SK-N-MC (cell line): ENCODE data around the gene TTC22.

Experiments used
- DNase-seq: peaks from one replicate; pipeline ENCODE4 v3.0.0-alpha.2; 2011; ENCODE audit warnings: low read depth, low spot score
- H3K27ac ChIP-seq: fragments of 200-600 bp; sonication (generic); 2 replicates; pipeline ENCODE4 v1.5.1; 2016; ENCODE audit warnings: mixed run types
- H3K36me3 ChIP-seq: fragments of 200-600 bp; sonication (generic); 2 replicates; pipeline ENCODE4 v1.6.1; 2017; ENCODE audit warnings: antibody characterized with exemption, low read length, mixed read lengths; ENCODE audit not compliant: insufficient read depth
- H3K4me3 ChIP-seq: fragments of 200-600 bp; sonication (generic); 2 replicates; pipeline ENCODE4 v1.5.1; 2016
- H3K9ac ChIP-seq: fragments of 200-600 bp; sonication (generic); 2 replicates; pipeline ENCODE4 v1.8.0; 2017; ENCODE audit warnings: mixed run types, mixed read lengths; ENCODE audit not compliant: insufficient read length
- H3K9me3 ChIP-seq: fragments of 200-600 bp; sonication (generic); 2 replicates; pipeline ENCODE4 v1.6.1; 2017; ENCODE audit warnings: low read depth, mild to moderate bottlenecking, antibody characterized with exemption, low read length, moderate library complexity, mixed read lengths
- EZH2 ChIP-seq: fragments of 200-600 bp; sonication (generic); IDR thresholded peaks from one replicate; pipeline ENCODE4 v1.6.1; 2017; ENCODE audit warnings: antibody characterized with exemption
- FOXP2 ChIP-seq: optimal IDR thresholded peaks from 2 replicates; pipeline ENCODE3; 2011; ENCODE audit warnings: mild to moderate bottlenecking, moderate library complexity; ENCODE audit not compliant: insufficient read depth; ENCODE audit errors: extremely low read length, control extremely low read depth
- POLR2AphosphoS5 ChIP-seq: IDR thresholded peaks from 2 replicates; pipeline ENCODE4 v1.6.1; 2012; ENCODE audit warnings: mild to moderate bottlenecking, low read depth, low read length, borderline replicate concordance

TTC22 gene

DNA sequence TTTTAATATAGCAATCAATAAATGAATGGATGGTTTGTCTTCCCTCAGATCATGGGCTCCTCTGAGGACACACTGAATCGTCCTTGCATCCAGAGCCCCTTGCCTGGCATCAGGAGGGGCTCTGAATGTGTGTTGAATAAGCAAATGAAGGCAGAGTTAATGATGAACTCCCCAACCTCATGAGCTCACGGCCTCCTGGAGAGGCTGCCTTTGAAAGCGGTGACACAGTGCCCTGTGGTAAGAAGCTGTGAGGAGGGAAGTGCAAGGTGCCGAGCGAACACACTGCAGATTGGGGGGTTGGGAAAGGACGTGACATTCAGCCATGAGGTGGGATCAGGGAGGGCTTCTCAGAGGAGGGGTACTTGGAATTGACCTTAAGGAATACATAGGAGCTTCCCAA, 33.6 kb downstream of the TTC22 start:
- Histone ChIP-seq H3K9ac (no peak overlapping the region), H3K36me3 (no peaks in the 10 kb centered on the region), H3K4me3 (no peak overlapping the region), H3K9me3 (no peaks in the 10 kb centered on the region), H3K27ac (no peak overlapping the region; the same call in 1 of the 2 replicates)
- DNase-seq = no peak
- TF ChIP-seq FOXP2 (no peak), POLR2AphosphoS5 (no peak), EZH2 (no peak)

GRCh38 chr1:54766726-54767125, 34.4 kb downstream of the TTC22 start:
- TF ChIP-seq POLR2AphosphoS5 = no peak
- no peak for TF ChIP-seq EZH2
- no peak for TF ChIP-seq FOXP2
- no peaks in the 10 kb centered on the region for H3K36me3 ChIP-seq
- H3K4me3 ChIP-seq = peak overlapping the region; percentile 2; the same call in 1 of the 2 replicates
- H3K27ac ChIP-seq = peak overlapping the region; percentile 65
- H3K9me3 ChIP-seq = no peaks in the 10 kb centered on the region
- peak overlapping the region; percentile 25 for H3K9ac ChIP-seq
- no peak for DNase-seq

GRCh38 chr1:54764922-54765561, 36.1 kb downstream of the TTC22 start:
- Histone ChIP-seq H3K9me3 (no peaks in the 10 kb centered on the region), H3K36me3 (no peaks in the 10 kb centered on the region), H3K9ac (peak overlapping the region; percentile 51), H3K4me3 (peak overlapping the region; percentile 93), H3K27ac (peak overlapping the region; percentile 75)
- no peak for DNase-seq
- TF ChIP-seq EZH2 = no peak
- no peak for TF ChIP-seq FOXP2

GRCh38 chr1:54764133-54764921, 36.8 kb downstream of the TTC22 start, which contains the start of gene PARS2:
Gene PARS2 (minus strand): TSS chr1:54764523. CDS start chr1:54759161, 5,362 bp downstream.
- H3K9ac ChIP-seq = peak within 1 kb of the TSS; percentile 95
- no peaks in the 10 kb centered on the region for H3K36me3 ChIP-seq
- H3K9me3 ChIP-seq = no peaks in the 10 kb centered on the region
- peak; percentile 95 for TF ChIP-seq POLR2AphosphoS5
- no peak for TF ChIP-seq EZH2
- TF ChIP-seq FOXP2 = no peak
- H3K4me3 ChIP-seq = peak within 1 kb of the TSS; percentile 93
- peak; percentile 99 for DNase-seq
- H3K27ac ChIP-seq = peak within 1 kb of the TSS; percentile 75

DNA sequence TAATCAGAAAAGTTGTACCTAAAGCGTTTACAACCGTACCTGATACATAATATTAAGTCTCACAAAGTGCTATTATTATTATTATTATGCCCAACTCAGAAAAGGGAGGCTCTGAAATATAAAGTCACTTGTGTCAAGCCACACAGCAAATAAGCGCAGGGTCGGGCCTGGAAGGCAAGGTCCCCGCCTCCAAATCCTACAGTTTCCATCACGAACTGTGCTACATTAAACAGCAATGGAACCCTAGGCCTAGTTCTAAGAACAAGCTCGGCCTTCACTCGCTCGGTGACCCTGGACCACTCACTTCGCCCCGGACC, 37.3 kb downstream of the TTC22 start:
- H3K9ac ChIP-seq = peak overlapping the region; percentile 95
- no peaks in the 10 kb centered on the region for H3K36me3 ChIP-seq
- H3K27ac ChIP-seq = no peak overlapping the region
- no peak for TF ChIP-seq EZH2
- TF ChIP-seq FOXP2 = no peak
- no peak for TF ChIP-seq POLR2AphosphoS5
- no peaks in the 10 kb centered on the region for H3K9me3 ChIP-seq
- H3K4me3 ChIP-seq = peak overlapping the region; percentile 93
- DNase-seq = no peak

GRCh38 chr1:54758678-54759348, 42.3 kb downstream of the TTC22 start:
- H3K36me3 ChIP-seq = no peaks in the 10 kb centered on the region; the same call in 1 of the 2 replicates
- no peak overlapping the region for H3K9ac ChIP-seq
- no peaks in the 10 kb centered on the region for H3K9me3 ChIP-seq
- DNase-seq = no peak
- TF ChIP-seq EZH2 = no peak
- TF ChIP-seq FOXP2 = no peak
- no peak for TF ChIP-seq POLR2AphosphoS5
- no peak overlapping the region for H3K4me3 ChIP-seq
- H3K27ac ChIP-seq = no peak overlapping the region

DNA sequence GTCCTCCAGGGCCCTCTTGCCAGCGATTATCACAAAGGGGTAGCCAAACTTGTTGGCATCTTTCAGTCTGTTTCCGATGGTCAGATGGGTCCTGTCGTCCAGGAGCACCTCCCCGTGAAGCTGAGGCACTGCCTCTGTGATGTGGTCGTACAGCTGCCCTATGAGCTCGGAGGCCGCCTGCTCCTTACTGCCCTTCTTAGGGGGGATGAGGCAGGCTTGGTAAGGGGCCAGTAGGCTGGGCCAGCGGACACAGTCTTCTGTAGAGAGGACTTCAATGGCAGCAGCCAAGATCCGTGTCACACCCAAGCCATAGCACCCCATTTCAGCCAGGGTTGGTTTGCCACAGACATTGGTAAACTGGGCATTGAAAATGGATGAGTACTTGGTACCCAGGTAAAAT, 43.3 kb downstream of the TTC22 start:
- TF ChIP-seq EZH2 (no peak), POLR2AphosphoS5 (no peak), FOXP2 (no peak)
- no peak overlapping the region for H3K9ac ChIP-seq
- no peak for DNase-seq
- H3K27ac ChIP-seq = no peak overlapping the region
- no peaks in the 10 kb centered on the region for H3K9me3 ChIP-seq
- H3K36me3 ChIP-seq = no peaks in the 10 kb centered on the region; the same call in 1 of the 2 replicates
- H3K4me3 ChIP-seq = no peak overlapping the region
